GM12872 (cell line): ENCODE measurements around the gene CHD9.

ENCODE experiments used
- CTCF ChIP-seq: IDR thresholded peaks from 3 replicates; pipeline ENCODE4 v1.5.1; 2011; ENCODE audit warnings: low read depth, mild to moderate bottlenecking, low read length, moderate library complexity; ENCODE audit not compliant: insufficient read depth

CHD9 gene

GRCh38 chr16:53094013-53094630, 39.3 kb downstream of the CHD9 start:
- TF ChIP-seq CTCF = no peak

GRCh38 chr16:53097190-53097589, 42.4 kb downstream of the CHD9 start:
- TF ChIP-seq CTCF = no peak

GRCh38 chr16:53098526-53099317, 43.9 kb downstream of the CHD9 start:
- TF ChIP-seq CTCF = no peak

- TF ChIP-seq CTCF = no peak
Measured at GRCh38 chr16:53099318-53100130, 44.7 kb downstream of the CHD9 start.

- TF ChIP-seq CTCF = no peak
Measured at GRCh38 chr16:53100131-53100748, 45.4 kb downstream of the CHD9 start.

GRCh38 chr16:53100889-53101288, 46.1 kb downstream of the CHD9 start:
- TF ChIP-seq CTCF = no peak

- TF ChIP-seq CTCF = no peak
Measured at GRCh38 chr16:53103811-53104210, 49.0 kb downstream of the CHD9 start.
